Amygdala (tissue), 56 donors: ENCODE measurements around the gene CARD10.
"Not testable (repeated sequence)": the region's sequence is repeated elsewhere in the genome, so short reads cannot be mapped to it uniquely, and the experiment has no call there.

ENCODE experiments used
- DNase-seq, 56 donors: peaks; one replicate each; lab custom pipeline; 2025; lab: John Stamatoyannopoulos, UW

The CARD10 gene

GRCh38 chr22:37472418-37473006 lies 46.7 kb downstream of the CARD10 start:
- DNase-seq = no peak

GRCh38 chr22:37471727-37472417 lies 47.3 kb downstream of the CARD10 start:
- no peak for DNase-seq

GRCh38 chr22:37470087-37470445 lies 49.1 kb downstream of the CARD10 start:
- no peak for DNase-seq

GRCh38 chr22:37469416-37470086 lies 49.7 kb downstream of the CARD10 start:
- no peak for DNase-seq

GRCh38 chr22:37468201-37468695 lies 51.0 kb downstream of the CARD10 start:
- DNase-seq = not testable (repeated sequence)

- DNase-seq = no peak
These were observed 51.7 kb downstream of the CARD10 start for GRCh38 chr22:37467391-37467955.

GRCh38 chr22:37464181-37464580 lies 55.0 kb downstream of the CARD10 start:
- DNase-seq = no peak

GRCh38 chr22:37462983-37463382 lies 56.2 kb downstream of the CARD10 start:
- DNase-seq = no peak

GRCh38 chr22:37462436-37462835 lies 56.8 kb downstream of the CARD10 start:
- no peak for DNase-seq

- no peak for DNase-seq
These were observed 57.3 kb downstream of the CARD10 start for GRCh38 chr22:37461961-37462360.

GRCh38 chr22:37460684-37461083 lies 58.5 kb downstream of the CARD10 start:
- no peak for DNase-seq

GRCh38 chr22:37459206-37459605 lies 60.0 kb downstream of the CARD10 start:
- no peak for DNase-seq

GRCh38 chr22:37457093-37457893 lies 61.9 kb downstream of the CARD10 start:
- peak in 41 of 56 donors; percentile 5 to 74 (median 26) for DNase-seq

- DNase-seq = no peak
These were observed 62.9 kb downstream of the CARD10 start for GRCh38 chr22:37456346-37456745.

- no peak for DNase-seq
These were observed 63.3 kb downstream of the CARD10 start for GRCh38 chr22:37455896-37456295.

- no peak for DNase-seq
These were observed 64.1 kb downstream of the CARD10 start for GRCh38 chr22:37454857-37455686.

GRCh38 chr22:37453696-37454095 lies 65.5 kb downstream of the CARD10 start:
- no peak for DNase-seq

- DNase-seq = no peak
These were observed 68.0 kb downstream of the CARD10 start for GRCh38 chr22:37451218-37451617.

GRCh38 chr22:37449331-37450001 lies 69.7 kb downstream of the CARD10 start:
- DNase-seq = no peak
